ENCODE data around the gene IFNL2. TPM values are rescaled to one million over a fixed set of nuclear protein-coding genes. Genes with fewer than 3 reads are reported as not detected.
"Not testable (repeated sequence)": the region's sequence is repeated elsewhere in the genome, so short reads cannot be mapped to it uniquely, and the experiment has no call there.

IFNL2 gene
- total RNA-seq, 6 experiments from 2014 or later = not detected

DNA sequence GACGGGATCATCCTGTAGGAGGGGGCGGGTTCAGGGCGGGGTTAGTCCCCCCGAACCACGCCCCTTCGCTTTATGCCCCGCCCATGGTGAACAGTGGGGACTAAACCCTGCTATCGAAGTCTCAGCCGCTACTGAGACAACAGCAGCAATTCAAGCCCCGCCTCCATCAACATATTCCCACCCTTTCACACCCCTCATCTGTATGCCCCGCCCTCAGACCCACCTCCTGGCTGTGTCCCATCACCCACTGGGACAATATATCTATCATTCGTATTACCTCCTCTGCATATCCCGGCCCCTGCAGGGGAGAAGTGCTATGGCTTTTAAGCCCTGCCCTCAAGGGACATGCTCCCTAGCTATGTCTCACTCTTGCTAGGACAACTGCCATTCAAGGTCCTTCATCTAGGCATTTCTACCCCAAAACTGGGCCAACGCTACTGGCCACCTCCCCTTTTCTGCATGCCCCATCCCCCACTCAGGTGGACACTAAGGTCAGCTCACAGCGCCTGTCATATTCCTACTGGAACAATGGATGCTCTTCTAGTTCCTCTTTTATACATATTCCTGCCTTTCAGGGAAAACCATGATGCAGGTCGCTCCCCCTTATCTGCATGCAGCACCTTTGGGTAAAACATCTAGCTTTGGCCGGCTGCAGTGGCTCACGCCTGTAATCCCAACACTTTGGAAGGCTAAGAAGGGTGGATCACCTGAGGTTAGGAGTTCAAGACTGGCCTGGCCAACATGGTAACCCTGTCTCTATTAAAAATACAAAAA, 40.5 kb downstream of the IFNL2 start:
- Mint-ChIP-seq H3K36me3 (ENCODE audit: low read depth) (no peaks in the 10 kb centered on the region), H3K27me3 (ENCODE audit: insufficient read depth) (peaks cover 23% of the 10 kb centered on the region), H3K27ac (no peak overlapping the region), H3K4me1 (ENCODE audit: low read depth) (no peaks in the 10 kb centered on the region), H3K4me3 (no peak overlapping the region), H3K9me3 (no peaks in the 10 kb centered on the region)
- TF ChIP-seq, protein P1, sequence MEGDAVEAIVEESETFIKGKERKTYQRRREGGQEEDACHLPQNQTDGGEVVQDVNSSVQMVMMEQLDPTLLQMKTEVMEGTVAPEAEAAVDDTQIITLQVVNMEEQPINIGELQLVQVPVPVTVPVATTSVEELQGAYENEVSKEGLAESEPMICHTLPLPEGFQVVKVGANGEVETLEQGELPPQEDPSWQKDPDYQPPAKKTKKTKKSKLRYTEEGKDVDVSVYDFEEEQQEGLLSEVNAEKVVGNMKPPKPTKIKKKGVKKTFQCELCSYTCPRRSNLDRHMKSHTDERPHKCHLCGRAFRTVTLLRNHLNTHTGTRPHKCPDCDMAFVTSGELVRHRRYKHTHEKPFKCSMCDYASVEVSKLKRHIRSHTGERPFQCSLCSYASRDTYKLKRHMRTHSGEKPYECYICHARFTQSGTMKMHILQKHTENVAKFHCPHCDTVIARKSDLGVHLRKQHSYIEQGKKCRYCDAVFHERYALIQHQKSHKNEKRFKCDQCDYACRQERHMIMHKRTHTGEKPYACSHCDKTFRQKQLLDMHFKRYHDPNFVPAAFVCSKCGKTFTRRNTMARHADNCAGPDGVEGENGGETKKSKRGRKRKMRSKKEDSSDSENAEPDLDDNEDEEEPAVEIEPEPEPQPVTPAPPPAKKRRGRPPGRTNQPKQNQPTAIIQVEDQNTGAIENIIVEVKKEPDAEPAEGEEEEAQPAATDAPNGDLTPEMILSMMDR (IDR thresholded peaks at IDR 0.05) = no peak
- DNase-seq = no peak

DNA sequence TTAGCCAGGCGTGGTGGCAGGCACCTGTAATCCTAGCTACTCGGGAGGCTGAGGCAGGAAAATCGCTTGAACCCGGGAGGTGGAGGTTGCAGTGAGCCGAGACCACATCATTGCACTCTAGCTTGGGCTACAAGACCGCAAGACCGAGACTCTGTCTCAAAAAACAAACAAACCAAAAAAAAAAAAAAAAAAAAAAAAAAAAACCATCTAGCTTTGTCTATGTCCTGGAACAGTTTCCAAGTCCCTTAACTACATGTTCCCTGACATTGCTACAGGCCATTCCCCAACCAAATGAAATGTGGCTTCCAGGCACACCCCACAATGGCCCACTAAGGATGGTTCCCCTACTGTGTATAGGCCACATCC, 41.1 kb downstream of the IFNL2 start:
- peaks cover 23% of the 10 kb centered on the region for H3K27me3 Mint-ChIP-seq (ENCODE audit: insufficient read depth)
- H3K9me3 Mint-ChIP-seq; H3K27ac Mint-ChIP-seq; H3K36me3 Mint-ChIP-seq (ENCODE audit: low read depth); H3K4me1 Mint-ChIP-seq (ENCODE audit: low read depth); DNase-seq; H3K4me3 Mint-ChIP-seq: not testable (repeated sequence)

DNA sequence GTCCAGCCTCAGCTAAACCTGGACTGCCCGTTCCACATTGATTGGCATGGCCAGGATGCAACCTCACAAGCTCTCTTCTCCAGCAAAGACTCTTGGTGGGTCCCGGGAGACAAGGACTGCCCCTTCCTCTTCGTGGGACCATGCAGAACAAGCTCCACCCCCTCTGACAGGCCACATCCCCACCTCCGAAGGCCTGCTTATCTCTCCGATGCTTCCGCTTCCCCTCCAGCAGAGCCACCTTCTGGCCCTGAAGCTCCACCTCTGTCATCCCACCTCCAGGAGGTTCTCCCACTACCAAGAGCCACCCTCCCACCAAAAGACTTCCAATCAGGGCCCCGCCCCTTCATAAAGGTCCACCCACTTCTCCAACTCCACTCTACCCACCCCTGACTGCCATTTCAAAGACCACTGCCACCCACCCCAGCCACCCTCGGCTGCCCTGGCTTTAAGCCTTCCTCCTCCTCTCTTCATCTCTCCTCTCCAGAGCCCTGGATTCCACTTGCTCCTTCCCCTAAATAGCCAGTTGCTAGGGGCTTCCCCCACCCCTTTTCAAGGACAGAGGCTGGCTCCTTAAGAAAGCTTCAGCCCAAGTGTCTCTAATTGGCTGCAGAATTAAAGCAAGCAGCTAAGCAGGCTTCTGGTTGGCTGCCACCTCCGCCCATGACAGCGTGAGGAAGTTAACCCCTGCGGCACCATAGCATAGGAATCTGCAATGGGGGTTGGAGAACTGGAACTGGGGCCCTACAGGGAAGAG, 42.5 kb downstream of the IFNL2 start:
- Mint-ChIP-seq H3K27me3 (ENCODE audit: insufficient read depth) (peaks cover 16% of the 10 kb centered on the region), H3K27ac (no peak overlapping the region), H3K4me1 (ENCODE audit: low read depth) (no peaks in the 10 kb centered on the region), H3K36me3 (ENCODE audit: low read depth) (no peaks in the 10 kb centered on the region), H3K4me3 (no peak overlapping the region), H3K9me3 (no peaks in the 10 kb centered on the region)
- DNase-seq = no peak
- TF ChIP-seq, protein P1 (IDR thresholded peaks at IDR 0.05) = no peak

DNA sequence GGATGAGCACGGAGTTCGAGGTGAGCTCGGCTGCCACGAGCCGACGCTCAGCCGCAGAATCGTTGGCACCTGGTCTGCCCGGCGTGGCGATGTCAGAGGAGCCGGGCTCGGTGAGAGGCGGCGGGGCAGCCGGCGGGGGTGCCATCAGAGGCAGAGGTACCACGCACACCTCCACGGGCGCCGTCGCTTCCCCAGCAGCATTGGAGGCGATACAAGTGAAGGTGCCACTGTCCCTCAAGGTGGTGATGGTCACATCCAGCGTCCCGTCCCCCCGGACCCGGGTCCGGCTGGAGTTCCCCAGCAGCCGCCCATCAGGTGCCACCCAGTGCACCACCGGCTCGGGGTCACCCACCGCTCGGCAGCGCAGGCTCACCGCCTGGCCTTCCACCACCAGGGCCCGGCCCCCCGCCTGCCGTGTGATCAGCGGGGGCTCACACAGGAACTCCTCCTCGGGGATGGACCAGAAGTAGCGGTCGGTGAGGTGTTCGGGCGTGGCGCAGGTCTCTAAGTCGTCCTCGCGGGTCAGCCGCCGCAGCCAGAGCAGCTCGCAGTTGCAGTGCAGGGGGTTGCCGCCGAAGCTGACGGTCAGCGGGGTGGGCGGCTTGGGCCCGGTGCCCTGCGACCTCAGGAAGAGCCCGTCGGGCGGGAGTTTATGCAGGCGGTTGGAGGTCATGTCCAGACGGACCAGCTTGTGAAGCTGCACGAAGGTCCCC, 46.0 kb downstream of the IFNL2 start:
- H3K4me3 Mint-ChIP-seq = no peak overlapping the region
- H3K27me3 Mint-ChIP-seq (ENCODE audit: insufficient read depth) = peaks cover 21% of the 10 kb centered on the region
- TF ChIP-seq, protein P1 (IDR thresholded peaks at IDR 0.05) = no peak
- H3K4me1 Mint-ChIP-seq (ENCODE audit: low read depth) = no peaks in the 10 kb centered on the region
- H3K27ac Mint-ChIP-seq = no peak overlapping the region
- H3K36me3 Mint-ChIP-seq (ENCODE audit: low read depth) = no peaks in the 10 kb centered on the region
- H3K9me3 Mint-ChIP-seq = no peaks in the 10 kb centered on the region
- DNase-seq = no peak

DNA sequence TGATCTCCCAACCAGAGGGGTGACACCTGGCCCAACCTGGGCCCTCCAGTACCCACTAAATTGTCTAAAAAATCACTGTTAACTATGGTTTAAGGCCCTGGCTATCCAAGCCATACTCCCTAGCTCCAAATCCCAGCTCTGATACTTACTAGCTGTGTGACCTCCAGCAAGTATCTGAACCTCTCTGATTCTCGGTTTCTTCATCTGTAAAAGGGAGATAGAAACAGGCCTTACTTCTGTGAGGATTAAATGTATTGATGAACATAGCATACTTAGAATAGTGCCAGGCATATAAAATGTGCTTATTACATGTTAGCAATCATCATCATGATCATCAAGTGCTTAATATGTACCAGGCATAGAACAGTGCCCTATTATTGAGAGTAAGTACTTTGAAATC, 47.7 kb downstream of the IFNL2 start:
- Mint-ChIP-seq H3K36me3 (ENCODE audit: low read depth) (no peaks in the 10 kb centered on the region), H3K27ac (no peak overlapping the region)
- DNase-seq = no peak

More for the DNA sequence above, 47.7 kb downstream of the IFNL2 start:
- Mint-ChIP-seq H3K4me3 (no peak overlapping the region), H3K9me3 (no peaks in the 10 kb centered on the region), H3K27me3 (ENCODE audit: insufficient read depth) (peaks cover 24% of the 10 kb centered on the region), H3K4me1 (ENCODE audit: low read depth) (no peaks in the 10 kb centered on the region)
- TF ChIP-seq, protein P1 (IDR thresholded peaks at IDR 0.05) = no peak

Measured in HFFc6 (cell line).